Right cardiac atrium (tissue), 5 donors: Measurements from ENCODE around the gene GCH1. TPM values are rescaled to one million over a fixed set of nuclear protein-coding genes. Genes with fewer than 3 reads are reported as not detected.

Experiments used
- ATAC-seq, 2 donors: fragments of 200-7000 bp; cut with Tn5 transposase; one replicate each; pipeline versions ENCODE4 v1.8.0 to v1.9.1; 2020; ENCODE audit warnings: moderate library complexity in 2 of 2, mild to moderate bottlenecking in 1 of 2
- DNase-seq, 3 donors: peaks; one replicate each; pipeline ENCODE4 v3.0.0-alpha.2; 2020
- H3K27ac ChIP-seq: one replicate; pipeline ENCODE4 v1.5.1; 2013; ENCODE audit warnings: mild to moderate bottlenecking, low read length, control low read depth, moderate library complexity
- H3K27me3 ChIP-seq: one replicate; pipeline ENCODE4 v1.6.1; 2013; ENCODE audit not compliant: control insufficient read depth, insufficient read depth
- H3K4me1 ChIP-seq: one replicate; pipeline ENCODE4 v1.6.1; 2013; ENCODE audit warnings: low read length; ENCODE audit not compliant: control insufficient read depth, insufficient read depth
- H3K4me3 ChIP-seq: one replicate; pipeline ENCODE4 v1.5.1; 2013; ENCODE audit warnings: low read length, control low read depth
- H3K9me3 ChIP-seq: one replicate; pipeline ENCODE4 v1.6.1; 2013; ENCODE audit warnings: low read length; ENCODE audit not compliant: control insufficient read depth
- WGBS: extraction: QIAGEN DNeasy Blood & Tissue Kit; methylation state at CpG from one replicate; pipeline ENCODE4 v1.1.7; 2013; 5-methylcytosine and 5-hydroxymethylcytosine counted together
- intact Hi-C, 4 donors: fragments of 100-400 bp; cut with DNase I; formaldehyde crosslinking; loops; one replicate each; pipeline versions ENCODE4 v1.11.0 to v1.14.0; 2022 to 2023
- polyA plus RNA-seq: library from polyadenylated mRNA; stranded (reverse); fragments of 200-250 nt; gene quantifications from one replicate; pipeline ENCODE4 v1.2.3, GENCODE V29; 2013
- total RNA-seq, 4 donors: library from RNA; stranded (reverse); fragmentation: NEBNext Ultra II Directional; extraction: Animal tissue kit (Norgen Biotek cat#: 25700); gene quantifications; one replicate each; pipeline ENCODE4 v1.2.1, GENCODE V29; 2021
- donor health status: healthy with polysubstance abuse.
- donor health status: DM: no; HTN: yes; CAD: no.
- donor health status: DM: no; HTN: no; CAD: no.
- donor health status: DM: no; HTN: yes; CAD: no; lungs with severe emphysema.
- donor health status: DM: yes; HTN: yes; CAD: no.

Gene GCH1
- total and polyA plus RNA-seq, 5 donors = 1.6 to 4.8 (median 2.2) TPM

DNA sequence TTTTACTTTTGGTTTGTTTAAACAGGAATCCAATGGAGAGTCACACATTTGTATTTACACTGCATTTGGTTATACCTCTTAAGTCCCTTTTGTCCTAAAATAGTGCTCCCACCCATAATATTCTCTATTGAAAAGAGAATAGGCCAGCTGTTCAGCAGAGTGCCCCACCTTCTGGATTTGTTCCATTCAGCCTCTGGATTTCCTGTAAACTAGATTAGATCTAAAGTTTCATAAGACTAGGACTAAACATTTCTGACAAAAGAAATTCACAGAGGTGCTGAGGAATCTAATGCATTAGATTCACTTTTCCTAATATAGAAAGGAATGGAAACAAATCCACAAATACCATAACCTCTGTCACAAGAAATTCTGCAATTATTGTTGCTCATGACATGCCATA, 38.1 kb downstream of the GCH1 start:
- ATAC-seq = peak in 1 of 2 donors; percentile 74

DNA sequence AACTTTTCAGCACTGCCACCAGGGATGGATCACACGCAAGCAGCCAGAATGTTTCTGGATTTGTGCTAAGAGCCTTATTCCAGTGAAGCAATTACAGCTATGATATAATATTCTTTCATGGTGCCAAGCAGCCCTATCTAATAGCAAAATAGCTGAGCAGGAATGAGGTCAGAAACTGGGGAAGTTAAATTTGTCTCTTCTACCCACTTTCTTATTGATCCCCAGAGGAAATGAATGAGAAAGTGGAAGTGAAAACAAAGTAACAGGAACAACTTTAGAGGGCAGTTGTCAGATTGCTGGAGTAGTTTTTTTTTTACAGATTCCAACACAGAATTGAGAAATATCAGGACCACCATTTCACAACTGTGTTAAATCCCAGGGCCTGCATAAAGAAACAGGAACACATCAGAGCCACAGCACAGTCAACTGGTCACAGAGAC, 44.8 kb downstream of the GCH1 start:
- H3K9me3 ChIP-seq = no peaks in the 10 kb centered on the region
- no peaks in the 10 kb centered on the region for H3K4me1 ChIP-seq
- H3K27ac ChIP-seq = no peak overlapping the region
- no peak overlapping the region for H3K4me3 ChIP-seq
- DNase-seq (no peak), ATAC-seq (peak; percentile 87 to 92)
- WGBS = 57% methylated on average over 1 of the region's 1 CpG
- intact Hi-C loops = no loop called here
- H3K27me3 ChIP-seq = no peaks in the 10 kb centered on the region

More for the DNA sequence above, 38.1 kb downstream of the GCH1 start:
- no peak overlapping the region for H3K4me3 ChIP-seq
- H3K27ac ChIP-seq = no peak overlapping the region
- H3K9me3 ChIP-seq = no peaks in the 10 kb centered on the region
- no peak for DNase-seq
- no peaks in the 10 kb centered on the region for H3K27me3 ChIP-seq
- intact Hi-C loops = no loop called here
- no peaks in the 10 kb centered on the region for H3K4me1 ChIP-seq

DNA sequence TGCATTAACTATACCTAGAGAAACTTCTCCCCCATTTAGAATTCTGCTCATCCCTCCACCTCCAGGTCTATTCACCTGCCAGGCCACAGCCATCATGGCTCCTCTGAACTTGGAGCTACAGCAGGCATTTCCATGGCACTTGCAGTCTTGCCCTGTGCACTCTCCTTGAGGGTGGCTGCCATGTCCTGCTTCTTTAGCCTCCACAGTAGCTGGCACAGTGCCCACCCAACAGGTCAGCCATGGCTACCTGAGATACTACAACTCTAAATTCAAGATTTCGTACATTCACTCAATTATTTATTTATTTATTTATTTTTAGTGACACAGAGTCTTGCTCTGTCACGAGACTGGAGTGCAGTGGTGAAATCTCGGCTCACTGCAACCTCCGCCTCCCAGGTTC, 46.5 kb downstream of the GCH1 start:
- Histone ChIP-seq H3K27ac (no peak overlapping the region), H3K4me3 (no peak overlapping the region), H3K9me3 (no peaks in the 10 kb centered on the region), H3K4me1 (no peaks in the 10 kb centered on the region), H3K27me3 (no peaks in the 10 kb centered on the region)
- WGBS = 95% methylated on average over 4 of the region's 4 CpGs
- no peak for ATAC-seq
- peak in 1 of 3 donors; percentile 60 for DNase-seq
- intact Hi-C loops = no loop called here

DNA sequence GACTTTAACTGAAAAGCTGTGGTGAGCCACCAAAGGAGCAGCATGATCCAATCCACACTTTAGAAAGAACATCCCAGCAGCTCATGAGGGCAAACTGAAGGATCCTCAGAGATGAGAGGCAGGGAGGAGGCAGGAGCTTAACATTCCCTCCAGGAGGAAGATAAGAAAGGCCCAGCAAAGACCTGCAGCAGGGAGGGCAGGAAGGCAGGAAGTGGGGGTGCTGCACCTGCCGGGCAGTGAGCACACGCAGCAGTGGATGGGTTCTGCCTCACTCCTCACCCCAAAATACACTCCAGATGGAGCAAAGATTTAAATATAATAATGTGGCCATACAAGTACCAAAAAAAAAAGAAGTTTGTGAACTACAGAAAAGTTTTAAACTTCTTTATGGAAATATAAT, 48.4 kb downstream of the GCH1 start:
- intact Hi-C loops = no loop called here
- WGBS = 51% methylated on average over 2 of the region's 2 CpGs
- H3K9me3 ChIP-seq = no peaks in the 10 kb centered on the region
- H3K4me1 ChIP-seq = no peaks in the 10 kb centered on the region
- H3K27me3 ChIP-seq = no peaks in the 10 kb centered on the region
- H3K4me3 ChIP-seq = no peak overlapping the region
- ATAC-seq (no peak), DNase-seq (no peak)
- H3K27ac ChIP-seq = no peak overlapping the region

DNA sequence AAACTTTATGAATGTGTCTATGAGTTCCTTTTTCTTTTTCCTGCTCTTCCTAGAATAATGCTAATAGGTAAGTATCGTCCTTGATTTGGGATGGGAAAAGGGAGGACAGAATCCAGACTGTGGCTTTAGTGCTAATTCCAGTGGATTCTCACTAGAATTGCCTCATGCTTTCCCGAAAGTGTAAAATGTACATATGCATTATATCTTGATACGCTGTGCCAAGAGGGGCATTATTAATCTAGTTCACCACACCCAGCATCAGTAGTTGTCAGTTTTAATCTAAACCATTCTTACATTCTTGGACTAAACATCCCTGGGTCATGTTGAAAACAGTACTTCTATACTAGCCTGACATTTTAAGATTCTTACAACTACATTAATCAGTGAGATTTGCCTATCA, 49.3 kb downstream of the GCH1 start:
- intact Hi-C loops = no loop called here
- Histone ChIP-seq H3K27me3 (no peaks in the 10 kb centered on the region), H3K9me3 (no peaks in the 10 kb centered on the region), H3K27ac (no peak overlapping the region), H3K4me1 (no peaks in the 10 kb centered on the region), H3K4me3 (no peak overlapping the region)
- DNase-seq (no peak), ATAC-seq (no peak)
- 94% methylated on average over 3 of the region's 3 CpGs for WGBS

- Histone ChIP-seq H3K9me3 (no peaks in the 10 kb centered on the region), H3K4me1 (no peaks in the 10 kb centered on the region), H3K27ac (no peak overlapping the region), H3K4me3 (no peak overlapping the region), H3K27me3 (no peaks in the 10 kb centered on the region)
- ATAC-seq (no peak), DNase-seq (no peak)
- 82% methylated on average over 3 of the region's 3 CpGs for WGBS
- intact Hi-C loops = no loop called here
Measured at GRCh38 chr14:54852215-54852614, 50.4 kb downstream of the GCH1 start.

DNA sequence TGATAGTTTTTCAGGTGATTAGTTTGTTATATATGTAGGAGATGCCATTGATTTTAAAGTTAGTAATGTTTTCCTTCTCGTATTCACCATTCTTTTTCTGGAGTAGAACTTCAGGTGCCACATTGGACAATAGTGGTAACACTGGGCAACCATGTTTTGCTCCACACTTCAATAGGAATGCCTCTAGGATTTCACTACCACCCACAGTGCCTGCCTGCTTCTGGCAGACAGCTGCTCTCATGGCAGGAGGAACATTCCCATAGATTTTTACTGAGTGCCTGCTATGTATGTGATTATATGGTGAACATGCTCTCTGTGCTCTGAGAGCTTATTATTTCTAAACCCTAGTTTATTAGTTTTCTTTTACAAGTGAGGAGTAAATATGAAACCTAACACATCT, 53.7 kb downstream of the GCH1 start:
- H3K27ac ChIP-seq = no peak overlapping the region
- H3K4me3 ChIP-seq = no peak overlapping the region
- no peaks in the 10 kb centered on the region for H3K27me3 ChIP-seq
- DNase-seq (no peak), ATAC-seq (no peak)
- no peaks in the 10 kb centered on the region for H3K9me3 ChIP-seq
- no peaks in the 10 kb centered on the region for H3K4me1 ChIP-seq
- WGBS = 95% methylated on average over 1 of the region's 1 CpG
- intact Hi-C loops = no loop called here

DNA sequence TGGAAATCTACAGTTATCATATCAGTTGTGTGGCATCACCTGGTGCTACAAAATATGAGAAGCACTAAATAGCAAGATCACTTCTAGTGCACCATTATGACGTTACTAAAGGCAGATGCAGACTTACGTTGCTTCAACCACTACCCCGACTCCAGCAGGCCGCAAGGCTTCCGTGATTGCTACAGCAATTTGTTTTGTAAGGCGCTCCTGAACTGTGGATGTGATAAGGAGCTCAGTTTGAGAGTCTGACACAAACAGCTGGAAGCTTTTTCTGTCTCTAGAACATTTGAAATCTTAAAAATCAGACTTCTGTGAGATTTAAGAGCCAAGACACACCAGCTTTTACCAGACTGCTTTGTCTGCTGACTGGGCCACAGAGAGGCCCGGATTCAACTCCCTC, 57.0 kb downstream of the GCH1 start:
- H3K27me3 ChIP-seq = no peaks in the 10 kb centered on the region
- H3K27ac ChIP-seq = no peak overlapping the region
- DNase-seq (no peak), ATAC-seq (no peak)
- H3K4me3 ChIP-seq = no peak overlapping the region
- no peaks in the 10 kb centered on the region for H3K9me3 ChIP-seq
- intact Hi-C loops = no loop called here
- 78% methylated on average over 7 of the region's 7 CpGs for WGBS
- no peaks in the 10 kb centered on the region for H3K4me1 ChIP-seq

DNA sequence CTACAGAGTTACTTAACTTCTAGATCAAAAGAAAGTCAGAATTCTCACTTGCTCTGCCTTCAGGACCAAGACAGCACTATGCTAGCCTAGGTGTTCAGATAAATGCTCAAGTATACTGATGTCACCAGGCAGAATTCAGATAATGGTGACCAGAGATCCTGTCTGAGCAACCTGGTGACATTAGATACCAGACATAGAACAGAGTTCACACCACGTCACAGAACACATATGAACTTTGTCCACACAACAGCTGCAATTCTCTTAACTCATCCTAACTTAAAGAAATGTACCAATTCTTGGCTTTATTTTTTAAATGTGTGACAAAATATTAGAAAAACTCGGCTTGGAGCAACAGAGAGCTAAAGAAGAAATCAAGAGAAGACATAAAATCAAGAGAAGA, 58.1 kb downstream of the GCH1 start:
- WGBS = 91% methylated on average over 2 of the region's 2 CpGs
- intact Hi-C loops = no loop called here

GRCh38 chr14:54840798-54841197, 61.8 kb downstream of the GCH1 start:
- no peaks in the 10 kb centered on the region for H3K9me3 ChIP-seq
- no peak for DNase-seq
- no peak overlapping the region for H3K4me3 ChIP-seq
- H3K27me3 ChIP-seq = no peaks in the 10 kb centered on the region
- 100% methylated on average over 1 of the region's 1 CpG for WGBS
- intact Hi-C loops = no loop called here
- H3K27ac ChIP-seq = no peak overlapping the region
- no peak for ATAC-seq
- H3K4me1 ChIP-seq = no peaks in the 10 kb centered on the region

More for the DNA sequence above, 58.1 kb downstream of the GCH1 start:
- ATAC-seq (no peak), DNase-seq (no peak)
- H3K4me1 ChIP-seq = no peaks in the 10 kb centered on the region
- no peaks in the 10 kb centered on the region for H3K9me3 ChIP-seq
- H3K27ac ChIP-seq = no peak overlapping the region
- H3K4me3 ChIP-seq = no peak overlapping the region
- no peaks in the 10 kb centered on the region for H3K27me3 ChIP-seq

DNA sequence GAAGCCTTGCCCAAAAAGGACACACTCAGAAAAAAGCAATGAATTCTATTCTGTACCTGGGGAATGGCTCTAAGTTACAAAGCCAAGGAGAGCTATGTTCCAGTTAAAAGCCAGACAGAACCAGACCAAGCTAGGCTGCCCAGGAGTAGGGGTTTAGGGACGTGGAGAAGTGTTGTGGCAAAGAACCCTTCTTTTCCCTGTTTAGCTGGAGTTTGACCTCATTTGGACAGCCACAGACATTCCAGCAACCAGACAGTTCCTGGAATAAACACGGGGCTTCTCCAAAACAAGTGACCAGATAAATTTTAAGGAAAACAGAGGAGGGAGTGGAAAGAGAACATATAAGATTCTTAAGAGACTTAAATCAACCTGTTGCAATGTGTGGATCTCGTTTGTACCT, 62.3 kb downstream of the GCH1 start:
- H3K9me3 ChIP-seq = no peaks in the 10 kb centered on the region

GRCh38 chr14:54839701-54840119, 62.9 kb downstream of the GCH1 start:
- peak overlapping the region; percentile 27 for H3K27ac ChIP-seq
- peak in 1 of 3 donors; percentile 21 for DNase-seq
- 70% methylated on average over 3 of the region's 3 CpGs for WGBS
- no peaks in the 10 kb centered on the region for H3K9me3 ChIP-seq
- H3K4me3 ChIP-seq = no peak overlapping the region
- intact Hi-C loops = no loop called here
- H3K4me1 ChIP-seq = no peaks in the 10 kb centered on the region
- H3K27me3 ChIP-seq = no peaks in the 10 kb centered on the region
- ATAC-seq = peak; percentile 60 to 68

More for the DNA sequence above, 62.3 kb downstream of the GCH1 start:
- DNase-seq (no peak), ATAC-seq (no peak)
- intact Hi-C loops = no loop called here
- Histone ChIP-seq H3K4me1 (no peaks in the 10 kb centered on the region), H3K27ac (peak overlapping the region; percentile 27), H3K4me3 (no peak overlapping the region), H3K27me3 (no peaks in the 10 kb centered on the region)
- 68% methylated on average over 3 of the region's 3 CpGs for WGBS
